ENCODE data around the gene MYADML2.
"Not testable (repeated sequence)": the region's sequence is repeated elsewhere in the genome, so short reads cannot be mapped to it uniquely, and the experiment has no call there.

Gene MYADML2

DNA sequence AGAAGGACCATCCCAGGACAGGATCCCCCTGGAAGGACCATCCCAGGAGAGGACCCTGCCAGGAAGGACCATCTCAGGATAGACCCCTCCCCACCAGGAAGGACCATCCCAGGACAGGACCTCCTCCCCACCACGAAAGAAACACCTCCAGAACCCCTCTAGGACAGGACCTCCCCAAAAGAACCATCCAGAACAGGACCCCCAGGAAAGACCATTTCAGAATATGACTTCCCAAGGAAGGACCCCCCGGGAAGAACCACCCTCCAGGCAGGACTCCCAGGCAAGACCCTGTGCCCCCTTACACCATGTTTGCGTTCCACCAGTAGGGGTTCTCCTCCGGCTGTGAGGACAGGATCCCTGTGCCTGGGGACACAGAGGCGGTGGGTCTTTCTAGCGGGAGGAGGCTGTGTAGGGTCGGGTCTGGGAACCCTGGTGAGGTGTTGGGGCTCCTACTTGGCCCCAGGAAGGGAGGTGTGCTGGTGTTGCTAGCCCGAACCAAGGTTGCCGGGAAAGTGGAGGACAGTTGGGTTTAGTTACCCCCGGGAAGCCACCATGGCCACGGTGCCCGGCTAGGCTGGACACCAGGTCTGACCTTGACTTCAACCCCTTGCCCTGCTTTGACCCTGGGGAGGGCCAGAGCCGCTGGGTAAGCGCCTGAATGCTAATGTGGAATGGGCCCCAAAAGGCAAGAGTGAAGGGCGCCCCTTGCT is 11.8 kb upstream of the MYADML2 start:
- DNase-seq (ENCODE audit: low spot score): no peak

DNA sequence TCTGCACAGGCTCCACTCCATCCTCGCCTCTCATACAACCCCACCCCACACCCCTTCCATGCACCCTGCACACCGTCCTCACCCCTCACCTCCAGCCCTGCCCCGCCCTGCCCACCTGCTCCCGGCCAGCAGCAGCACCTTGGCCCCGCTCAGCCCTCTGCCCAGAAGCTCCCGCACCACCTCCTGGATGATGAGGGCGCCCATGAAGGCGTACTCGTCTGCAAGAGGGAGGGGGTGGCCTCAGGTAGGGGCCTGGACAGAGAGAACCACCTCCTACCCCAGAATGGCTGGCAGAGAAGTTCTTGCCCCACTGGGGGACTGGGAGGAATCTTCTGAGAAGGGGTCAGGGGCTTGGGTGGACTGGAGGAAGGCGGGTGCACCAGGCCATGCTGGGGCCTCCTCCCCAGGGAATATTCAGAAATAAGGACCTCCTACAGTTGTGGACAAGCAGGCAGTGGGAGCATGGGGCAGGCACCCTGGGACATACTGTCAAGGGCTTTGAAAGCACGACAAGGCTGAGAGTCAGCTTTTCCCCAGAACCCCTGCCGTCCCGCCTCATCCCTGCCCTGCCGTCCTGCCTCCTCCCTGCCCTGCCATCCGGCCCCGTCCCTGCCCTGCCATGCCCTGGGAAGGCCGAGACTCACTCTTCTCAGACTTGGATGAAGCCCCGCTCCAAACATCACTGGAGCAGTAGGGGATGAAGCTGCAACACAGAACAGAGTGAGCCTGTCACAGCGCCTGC is 10.8 kb upstream of the MYADML2 start:
- no peak for DNase-seq (ENCODE audit: low spot score)

DNA sequence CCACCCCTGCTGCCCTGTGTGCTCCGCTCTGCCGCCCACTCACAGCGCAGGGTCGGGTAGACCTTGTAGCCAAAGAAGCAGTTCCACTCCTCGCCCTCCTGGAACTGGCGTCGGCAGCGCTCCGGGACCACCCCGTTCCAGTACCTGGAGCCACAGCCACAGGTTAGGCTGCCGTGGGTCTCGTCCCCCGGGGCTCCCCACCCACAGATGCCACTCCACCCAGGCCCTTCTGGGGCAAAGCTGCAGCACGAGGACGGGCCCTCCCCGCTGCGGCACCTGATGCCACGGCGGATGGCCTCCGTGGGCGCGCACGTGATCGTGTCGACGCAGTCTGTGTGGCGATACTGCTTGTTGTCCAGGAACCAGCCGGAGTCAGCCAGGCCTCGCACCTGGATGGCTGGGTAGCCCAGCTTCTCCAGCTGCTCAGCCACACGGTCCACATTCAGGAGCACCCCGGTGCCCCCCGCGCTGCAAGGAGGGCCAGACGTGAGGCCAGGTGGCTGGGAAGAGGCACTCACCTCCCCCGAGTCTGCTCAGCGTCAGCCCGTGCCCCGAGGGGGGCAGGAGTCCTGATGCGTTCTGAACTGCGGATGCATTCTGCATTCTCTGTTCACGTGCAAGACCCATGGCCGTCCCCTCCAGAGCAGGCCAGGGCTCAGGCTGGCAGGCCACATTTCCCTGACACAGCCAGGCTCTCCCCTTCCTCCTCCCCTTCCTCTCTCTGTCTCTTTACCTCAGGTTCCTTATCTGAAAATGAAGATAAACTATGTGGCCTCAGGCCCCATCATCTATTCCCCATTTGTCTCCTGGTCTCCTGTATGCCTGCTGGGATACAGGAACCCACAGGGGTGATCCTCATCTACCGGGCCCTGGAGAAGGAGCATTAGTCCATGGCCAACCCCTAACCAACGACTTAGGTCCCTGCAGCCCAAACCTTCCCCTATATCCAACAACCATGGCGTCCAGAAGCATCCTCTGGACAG is 9.9 kb upstream of the MYADML2 start:
- no peak for DNase-seq (ENCODE audit: low spot score)

DNA sequence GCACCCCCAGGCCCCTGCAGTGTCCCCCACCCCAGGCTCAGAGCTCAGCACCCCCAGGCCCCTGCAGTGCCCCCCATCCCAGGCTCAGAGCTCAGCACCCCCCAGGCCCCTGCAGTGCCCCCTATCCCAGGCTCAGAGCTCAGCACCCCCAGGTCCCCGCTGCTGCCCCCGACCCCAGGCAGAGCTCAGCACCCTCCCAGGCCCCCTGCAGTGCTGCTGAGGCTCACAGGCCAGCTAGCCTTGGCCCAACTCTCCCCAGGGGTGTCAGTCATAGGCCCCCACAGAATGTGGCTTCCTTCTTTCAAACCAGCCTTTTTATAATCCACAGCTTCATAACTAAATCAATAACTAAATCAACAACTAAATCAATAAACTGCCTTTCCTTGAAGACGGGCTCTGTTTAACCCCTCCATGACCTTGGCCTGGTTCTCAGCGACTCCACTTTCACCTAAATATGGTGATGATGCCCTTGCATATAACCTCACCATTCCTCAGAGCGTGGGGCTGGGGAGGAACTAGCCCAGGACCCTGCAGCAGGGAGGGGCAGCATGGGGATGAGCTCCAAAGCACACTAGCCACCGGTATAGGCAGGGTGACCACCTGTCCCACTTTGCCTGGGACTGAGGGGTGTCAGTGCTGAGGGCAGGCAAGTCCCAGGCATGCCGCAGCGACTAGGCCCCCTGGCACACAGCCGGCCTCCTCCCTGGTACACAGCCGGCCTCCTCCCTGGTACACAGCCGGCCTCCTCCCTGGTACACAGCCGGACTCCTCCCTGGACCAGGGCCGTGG is 8.9 kb upstream of the MYADML2 start:
- DNase-seq (ENCODE audit: low spot score): no peak

DNA sequence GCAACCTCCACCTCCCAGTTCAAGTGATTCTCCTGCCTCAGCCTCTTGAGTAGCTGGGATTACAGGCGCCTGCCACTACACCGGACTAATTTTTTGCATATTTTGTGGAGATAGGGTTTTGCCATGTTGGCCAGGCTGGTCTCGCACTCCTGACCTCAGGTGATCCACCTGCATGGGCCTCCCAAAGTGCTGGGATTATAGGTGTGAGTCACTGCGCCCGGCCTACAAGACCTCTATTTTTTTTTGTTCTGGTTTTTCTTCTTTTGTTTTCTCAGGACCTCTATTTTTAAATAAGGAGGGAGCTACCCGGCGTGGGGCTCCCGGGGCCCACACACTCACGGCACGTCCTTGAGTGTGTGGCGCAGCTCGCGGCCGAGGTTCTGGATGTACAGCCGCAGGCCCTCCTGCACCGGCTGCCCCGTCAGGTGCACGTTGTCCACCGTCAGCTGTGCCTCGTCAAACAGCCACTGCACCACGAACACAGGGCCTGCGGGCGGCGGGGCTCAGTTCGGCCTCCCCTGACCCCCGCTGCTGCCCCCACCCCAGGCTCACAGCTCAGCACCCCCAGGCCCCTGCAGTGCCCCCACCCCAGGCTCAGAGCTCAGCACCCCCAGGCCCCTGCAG is 8.1 kb upstream of the MYADML2 start:
- DNase-seq (ENCODE audit: low spot score): no peak

DNA sequence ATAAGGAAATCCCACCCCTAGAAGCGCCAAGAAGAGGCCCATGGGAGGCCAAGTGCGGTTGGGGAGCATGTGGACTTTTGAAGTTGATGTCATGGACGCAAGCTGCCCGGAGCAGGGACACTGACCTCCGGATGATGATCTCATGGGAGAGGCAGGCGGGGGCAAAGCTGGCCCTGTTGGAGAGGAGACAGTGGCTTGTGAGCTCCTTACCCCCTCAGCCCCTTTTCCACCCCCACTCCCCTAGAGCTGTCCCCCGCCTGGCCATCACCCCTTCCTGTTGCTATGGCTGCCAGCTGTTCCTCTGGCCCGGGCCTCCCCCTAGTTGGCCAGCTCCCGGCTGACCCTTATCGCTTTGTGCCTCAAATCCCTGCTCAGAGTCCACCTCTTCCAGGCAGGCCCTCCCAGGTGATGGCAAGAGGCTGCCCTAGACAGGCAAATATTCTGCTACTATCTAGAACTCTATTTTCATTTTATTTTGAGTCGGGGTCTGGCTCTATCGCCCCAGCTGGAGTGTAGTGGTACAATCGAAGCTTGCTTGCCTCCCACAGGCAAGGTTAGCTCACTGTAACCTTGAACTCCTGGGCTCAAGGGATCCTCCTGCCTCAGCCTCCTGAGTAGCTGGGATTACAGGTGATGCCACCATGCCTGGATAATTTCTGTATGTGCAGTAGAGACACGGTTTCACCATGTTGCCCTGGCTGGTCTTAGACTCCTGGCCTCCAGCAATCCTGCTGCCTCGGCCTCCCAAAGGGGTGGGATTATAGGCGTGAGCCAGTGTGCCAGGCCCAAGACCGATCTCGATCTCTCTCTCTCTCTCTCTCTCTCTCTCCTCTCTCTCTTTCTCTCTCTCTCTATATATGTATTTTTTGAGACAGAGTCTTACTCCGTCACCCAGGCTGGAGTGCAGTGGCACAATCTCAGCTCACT is 7.4 kb upstream of the MYADML2 start:
- no peak for DNase-seq (ENCODE audit: low spot score)

DNA sequence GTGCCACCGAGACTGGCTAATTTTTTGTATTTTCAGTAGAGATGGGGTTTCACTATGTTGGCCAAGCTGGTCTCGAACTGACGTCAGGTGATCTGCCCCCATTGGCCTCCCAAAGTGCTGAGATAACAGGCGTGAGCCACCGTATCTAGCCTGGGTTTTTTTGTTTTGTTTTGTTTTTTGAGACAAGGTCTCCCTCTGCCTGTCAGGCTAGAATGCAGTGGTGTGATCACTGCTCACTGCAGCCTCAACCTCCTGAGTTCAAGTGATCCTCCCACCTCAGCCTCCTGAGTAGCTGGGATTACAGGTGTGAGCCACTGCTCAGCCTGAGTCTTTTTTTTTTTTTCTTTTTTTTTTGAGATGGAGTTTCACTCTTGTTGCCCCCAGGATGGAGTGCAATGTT is 6.4 kb upstream of the MYADML2 start:
- not testable (repeated sequence) for DNase-seq (ENCODE audit: low spot score)

DNA sequence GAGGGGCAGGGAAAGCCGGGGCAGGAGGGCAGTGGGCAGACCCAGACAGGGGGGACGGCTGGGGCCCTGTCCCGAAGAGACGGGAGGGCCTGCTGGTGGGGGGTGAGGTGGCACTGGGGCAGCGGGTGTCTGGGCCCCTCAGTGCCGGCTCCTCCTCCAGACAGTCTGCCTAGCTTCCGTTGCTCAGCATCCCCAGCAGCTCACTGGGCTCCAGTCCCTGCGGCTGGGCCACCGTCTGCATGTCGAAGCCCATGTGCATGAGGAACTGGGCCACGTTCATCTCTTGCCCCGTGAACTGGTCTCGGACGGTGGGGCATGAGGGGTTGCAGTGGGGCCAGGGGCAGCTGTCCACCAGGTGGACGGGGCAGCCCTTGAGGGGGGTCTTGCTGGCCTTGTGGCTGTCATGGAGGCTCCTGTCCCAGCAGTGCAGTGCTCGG is 5.8 kb upstream of the MYADML2 start:
- no peak for DNase-seq (ENCODE audit: low spot score)

DNA sequence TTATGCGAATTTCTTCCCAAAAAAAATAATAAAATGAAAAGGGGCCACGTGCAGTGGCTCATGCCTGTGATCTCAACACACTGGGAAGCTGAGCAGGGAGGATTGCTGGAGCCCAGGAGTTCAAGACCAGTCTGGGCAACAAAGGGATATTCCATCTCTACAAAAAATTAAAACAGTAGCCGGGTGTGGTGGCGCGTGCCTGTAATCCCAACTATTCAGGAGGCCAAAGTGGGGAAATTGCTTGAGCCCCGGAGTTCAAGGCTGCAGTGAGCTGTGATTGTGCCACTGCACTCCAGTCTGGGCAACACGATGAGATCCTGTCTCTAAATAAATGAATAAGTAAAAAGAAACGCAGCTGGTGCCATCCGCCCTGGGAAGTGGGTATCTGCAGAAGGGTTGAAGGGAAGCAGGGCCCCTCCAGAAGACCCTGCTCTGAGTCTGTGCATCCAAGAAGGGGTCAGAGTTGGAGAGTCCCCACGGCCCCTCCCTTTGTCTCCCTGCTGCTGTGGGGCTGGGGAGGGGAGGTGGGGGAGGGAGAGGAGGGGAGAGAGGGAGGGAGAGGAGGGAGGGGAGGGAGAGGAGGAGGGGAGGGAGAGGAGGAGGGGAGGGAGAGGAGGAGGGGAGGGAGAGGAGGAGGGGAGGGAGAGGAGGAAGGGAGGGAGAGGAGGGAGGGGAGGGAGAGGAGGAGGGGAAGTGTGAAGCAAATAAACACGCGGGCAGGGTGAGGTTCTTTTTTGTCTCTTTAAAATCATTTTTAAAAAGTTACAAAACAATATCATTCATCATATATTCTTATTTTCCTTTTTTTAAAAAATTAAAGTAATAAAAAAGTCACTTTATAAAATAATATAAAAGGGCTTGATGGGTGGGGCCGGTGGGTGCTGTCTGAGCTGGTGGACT is 5.0 kb upstream of the MYADML2 start:
- DNase-seq (ENCODE audit: low spot score): no peak

DNA sequence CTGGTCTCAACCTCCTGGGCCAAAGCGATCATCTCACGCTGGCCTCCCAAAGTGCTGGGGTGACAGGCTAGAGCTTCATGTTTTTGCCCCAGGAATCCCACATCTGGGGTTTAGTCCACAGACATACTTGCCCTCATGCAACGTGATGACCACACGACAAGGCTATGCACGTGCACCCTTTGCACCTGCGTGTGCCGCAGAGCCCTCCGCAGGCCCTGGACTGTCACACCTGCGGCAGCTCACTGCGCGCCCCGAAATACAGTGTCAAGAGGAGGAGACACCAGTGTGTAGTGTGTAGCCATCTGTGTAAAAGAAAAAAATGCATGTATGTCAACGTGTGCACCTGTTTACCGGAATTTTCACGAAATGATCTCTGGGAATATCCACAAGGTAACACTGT is 3.5 kb upstream of the MYADML2 start:
- DNase-seq (ENCODE audit: low spot score): no peak

DNA sequence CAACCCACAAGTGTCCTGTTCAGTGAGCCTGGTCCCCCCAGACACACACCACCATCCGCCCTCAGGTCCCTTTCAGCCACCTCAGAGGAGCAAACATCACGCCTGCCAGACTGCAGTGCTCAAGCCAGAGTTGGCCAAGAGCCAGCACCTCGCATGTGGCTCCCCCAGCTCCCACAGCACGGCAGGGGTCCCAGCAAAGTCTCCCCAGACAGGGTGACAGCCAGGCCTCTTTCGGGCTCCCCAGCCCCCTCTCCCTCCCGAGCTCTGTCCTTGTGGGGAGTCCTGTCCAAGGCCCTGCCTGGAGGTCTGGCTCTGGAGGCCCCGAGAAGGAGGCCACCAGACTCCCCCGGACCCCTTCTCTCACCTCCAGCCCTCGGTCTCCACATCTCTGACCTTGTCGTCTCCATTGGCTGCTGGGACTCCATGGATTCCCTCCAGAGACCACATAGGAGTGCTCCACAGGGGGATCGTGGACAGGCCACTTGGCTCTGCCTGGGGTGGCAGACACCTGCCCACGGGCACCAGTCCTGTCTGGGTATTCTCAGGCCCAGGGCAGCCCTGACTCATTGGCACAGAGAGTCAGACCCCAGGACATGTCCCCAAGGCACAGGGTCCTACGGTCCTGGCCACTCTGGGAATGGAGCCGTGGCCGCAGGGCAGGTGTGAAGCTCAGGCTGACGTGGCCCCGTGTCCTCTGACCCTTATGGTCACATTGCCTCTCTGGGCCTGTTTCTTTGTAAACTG is 1.8 kb upstream of the MYADML2 start:
- DNase-seq (ENCODE audit: low spot score): no peak

DNA sequence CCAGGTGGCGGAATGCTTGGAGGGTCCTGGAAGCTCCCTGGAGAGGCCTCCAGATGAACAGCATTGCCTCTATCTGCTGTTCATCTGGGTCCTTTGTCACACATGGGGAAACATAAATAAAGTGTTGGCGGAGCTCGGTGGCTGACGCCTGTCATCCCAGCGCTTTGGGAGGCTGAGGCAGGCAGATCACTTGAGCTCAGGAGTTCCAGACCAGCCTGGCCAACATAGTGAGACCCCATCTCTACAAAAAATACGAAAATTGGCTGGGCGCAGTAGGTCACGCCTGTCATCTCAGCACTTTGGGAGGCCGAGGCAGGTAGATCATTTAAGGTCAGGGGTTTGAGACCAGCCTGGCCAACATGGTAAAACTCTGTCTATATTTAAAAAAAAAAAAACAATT is 2.2 kb downstream of the MYADML2 start:
- no peak for DNase-seq (ENCODE audit: low spot score)

DNA sequence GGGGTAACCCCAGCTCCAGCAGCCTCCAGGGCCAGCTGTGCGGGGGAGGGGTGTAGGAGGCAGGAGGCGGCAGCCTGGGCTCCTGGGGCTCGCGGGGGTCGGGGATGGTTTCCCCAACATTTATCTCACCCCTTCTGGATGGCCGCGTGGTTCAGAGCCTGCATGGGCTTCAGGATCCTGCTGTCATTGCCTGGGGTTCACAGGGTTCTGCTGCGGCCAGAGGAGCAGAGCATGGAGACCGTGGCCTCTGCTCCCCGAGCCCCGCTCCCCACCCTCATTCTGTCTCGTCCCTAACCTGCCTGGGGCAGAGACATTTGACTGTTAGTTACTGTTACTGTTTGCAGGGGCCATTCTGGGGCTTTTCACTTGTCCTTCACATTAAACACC is 4.9 kb downstream of the MYADML2 start:
- no peak for DNase-seq (ENCODE audit: low spot score)

DNA sequence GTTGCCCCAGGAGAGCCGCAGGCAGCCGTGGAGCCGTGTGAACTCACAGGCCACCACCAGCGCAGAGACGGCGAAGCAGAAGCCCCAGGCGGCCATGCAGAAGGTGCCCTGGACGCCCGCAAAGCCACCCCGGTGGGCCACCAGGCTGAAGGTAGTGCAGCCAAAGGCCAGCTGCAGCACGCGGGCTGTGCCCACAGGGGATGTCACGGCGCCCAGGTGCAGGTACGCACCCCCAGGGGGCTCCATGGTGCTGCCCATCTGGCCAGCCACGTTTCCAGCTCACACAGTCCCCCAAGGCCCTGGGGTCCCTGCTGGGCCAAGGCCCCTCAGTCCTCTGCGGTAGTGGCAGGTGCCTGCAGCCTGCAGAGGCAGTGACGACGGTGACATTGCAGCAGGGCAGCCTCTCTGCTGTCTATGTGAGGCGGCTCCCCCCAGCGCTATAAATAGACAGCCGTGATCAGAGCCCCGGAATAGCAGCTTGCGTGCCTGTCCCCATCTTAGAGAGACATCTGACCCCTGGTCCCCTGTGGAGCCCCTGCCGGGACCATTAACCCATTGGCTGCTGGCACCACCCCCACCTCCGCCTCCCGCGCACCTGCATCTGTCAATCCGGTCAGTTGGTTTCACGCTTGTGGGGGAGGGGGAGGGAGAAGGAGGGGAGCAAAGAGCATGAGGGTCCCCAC is 5.4 kb downstream of the MYADML2 start:
- DNase-seq (ENCODE audit: low spot score): no peak

DNA sequence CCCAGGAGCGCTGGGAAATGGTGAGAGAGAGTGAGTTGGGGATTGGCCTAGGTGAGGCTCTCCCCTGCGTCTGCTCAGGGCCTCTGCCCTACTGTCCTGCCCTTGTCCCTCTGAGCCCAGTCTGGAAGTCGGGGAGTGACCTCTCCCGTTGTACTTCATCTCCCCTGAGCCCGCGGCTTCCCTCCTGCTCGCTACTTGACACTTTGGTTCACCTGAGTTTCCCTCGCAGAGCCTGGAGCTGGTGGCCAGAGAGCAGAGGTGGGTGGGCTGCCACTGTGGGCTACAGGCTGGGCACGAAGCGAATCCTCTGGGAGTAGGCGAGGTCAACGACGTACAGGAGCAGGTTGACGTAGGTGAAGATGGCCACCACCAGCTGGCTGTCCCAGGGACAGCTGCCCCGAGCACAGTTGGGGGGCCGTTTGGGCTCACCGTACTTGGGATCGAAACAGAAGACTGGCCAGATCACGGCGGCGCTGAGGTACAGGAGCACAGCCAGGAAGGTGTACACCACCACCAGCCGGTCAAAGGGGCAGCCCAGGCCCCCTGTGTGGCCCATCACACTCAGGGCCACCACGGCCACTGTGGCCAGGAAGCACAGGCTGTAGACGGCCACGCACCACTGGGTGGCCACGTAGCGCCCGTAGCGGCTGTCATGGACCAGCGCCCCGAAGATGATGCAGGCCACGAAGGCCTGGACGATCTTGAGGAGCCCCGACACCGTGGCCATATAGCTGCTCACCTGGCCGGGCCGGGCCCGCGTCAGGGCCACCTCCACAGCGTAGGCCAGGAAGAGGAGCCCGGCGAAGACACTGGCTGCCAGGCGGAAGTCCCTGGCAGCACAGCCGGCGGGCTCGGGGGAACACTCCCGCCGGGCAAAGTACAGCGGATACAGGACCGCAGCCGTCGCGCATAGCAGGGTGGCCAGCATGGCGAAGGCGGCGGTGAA is 6.2 kb downstream of the MYADML2 start:
- no peak for DNase-seq (ENCODE audit: low spot score)

DNA sequence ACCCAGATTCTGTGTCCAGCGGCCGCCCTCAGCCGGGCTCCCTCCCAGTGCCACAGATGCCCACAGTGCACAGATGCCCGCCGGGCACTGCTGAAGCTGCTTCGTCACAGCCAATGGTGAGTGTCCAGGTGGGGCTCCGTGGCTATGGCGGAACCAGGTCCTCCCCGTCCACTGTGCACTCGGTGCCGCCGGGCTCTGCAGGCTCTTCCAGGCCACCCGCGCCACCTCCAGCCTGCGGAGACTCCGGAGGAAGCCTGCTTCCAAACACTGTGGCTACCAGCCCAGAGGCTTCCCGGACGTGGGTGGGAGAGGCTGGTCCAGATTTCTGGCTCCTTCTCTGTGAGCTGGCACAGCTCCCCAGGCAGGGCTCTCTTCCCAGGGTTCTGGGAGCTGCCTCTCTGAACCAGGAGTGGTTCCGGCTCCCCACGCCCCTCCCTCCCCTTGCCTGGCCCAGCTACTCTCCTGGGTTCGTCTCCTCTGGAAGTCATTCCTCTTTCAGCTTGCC is 7.1 kb downstream of the MYADML2 start:
- DNase-seq (ENCODE audit: low spot score): no peak

Measured in CD4-positive, alpha-beta T cell treated with Interleukin-15 for 4 hours (primary cell).